Central memory CD8-positive, alpha-beta T cell (primary cell): ENCODE data around the gene CXCL13.
"Not testable (repeated sequence)": the region's sequence is repeated elsewhere in the genome, so short reads cannot be mapped to it uniquely, and the experiment has no call there.

ENCODE experiments used
- ATAC-seq: fragments of 150-1000 bp; cut with Tn5 transposase; replicated peaks from 2 replicates; pipeline ENCODE4 v1.10.0; 2022; ENCODE audit warnings: mild to moderate bottlenecking, moderate FRiP score, moderate number of reproducible peaks; ENCODE audit not compliant: poor library complexity, severe bottlenecking; ENCODE audit errors: extremely low read depth
- DNase-seq, 2 donors: peaks; one replicate each; pipeline ENCODE4 v3.0.0; 2021; ENCODE audit warnings: low spot score in 2 of 2
- H3K27ac Mint-ChIP-seq: one replicate; pipeline ENCODE4 v1.8.0; 2022; ENCODE audit warnings: low read depth, mild to moderate bottlenecking, moderate library complexity, mixed read lengths
- H3K27me3 Mint-ChIP-seq: one replicate; pipeline ENCODE4 v1.8.0; 2022; ENCODE audit warnings: mixed read lengths
- H3K36me3 Mint-ChIP-seq: one replicate; pipeline ENCODE4 v1.8.0; 2022; ENCODE audit warnings: mild to moderate bottlenecking, moderate library complexity, mixed read lengths; ENCODE audit not compliant: insufficient read depth
- H3K4me1 Mint-ChIP-seq: one replicate; pipeline ENCODE4 v1.8.0; 2022; ENCODE audit warnings: mixed read lengths
- H3K4me3 Mint-ChIP-seq: one replicate; pipeline ENCODE4 v1.8.0; 2022; ENCODE audit warnings: mild to moderate bottlenecking, moderate library complexity, mixed read lengths
- H3K9me3 Mint-ChIP-seq: one replicate; pipeline ENCODE4 v1.8.0; 2022; ENCODE audit warnings: mixed read lengths

CXCL13 gene

DNA sequence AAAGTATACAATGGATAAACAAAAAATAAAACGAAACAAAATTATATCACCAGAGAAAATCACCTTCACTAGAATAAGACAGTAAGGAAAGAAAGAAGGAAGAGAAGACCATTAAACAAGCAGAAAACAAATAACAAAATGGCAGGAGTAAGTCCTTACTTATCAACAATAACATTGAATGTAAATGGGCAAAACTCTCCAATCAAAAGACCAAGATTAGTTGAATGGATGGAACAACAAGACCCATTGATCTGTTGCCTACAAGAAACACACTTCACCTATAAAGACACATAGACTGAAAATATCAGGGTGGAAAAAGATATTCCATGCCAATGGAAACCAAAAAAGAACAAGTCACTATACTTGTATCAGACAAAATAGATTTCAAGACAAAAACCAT lies 38.4 kb downstream of the CXCL13 start:
- not testable (repeated sequence) for H3K4me3 Mint-ChIP-seq, ATAC-seq, DNase-seq, H3K4me1 Mint-ChIP-seq, H3K36me3 Mint-ChIP-seq, H3K27ac Mint-ChIP-seq
- Mint-ChIP-seq H3K9me3 (peaks cover 14% of the 10 kb centered on the region), H3K27me3 (peaks cover 18% of the 10 kb centered on the region)

- H3K27me3 Mint-ChIP-seq, result peaks cover 5% of the 10 kb centered on the region
- peaks cover 2% of the 10 kb centered on the region for H3K36me3 Mint-ChIP-seq
- H3K27ac Mint-ChIP-seq, result no peak overlapping the region
- ATAC-seq (no peak), DNase-seq (no peak)
- H3K4me1 Mint-ChIP-seq, result no peaks in the 10 kb centered on the region
- H3K9me3 Mint-ChIP-seq, result no peaks in the 10 kb centered on the region
- H3K4me3 Mint-ChIP-seq, result no peak overlapping the region
These were observed 45.2 kb downstream of the CXCL13 start for GRCh38 chr4:77650787-77651186.

- no peaks in the 10 kb centered on the region for H3K4me1 Mint-ChIP-seq
- H3K36me3 Mint-ChIP-seq, result peaks cover 3% of the 10 kb centered on the region
- peaks cover 12% of the 10 kb centered on the region for H3K27me3 Mint-ChIP-seq
- ATAC-seq, result no peak
- H3K4me3 Mint-ChIP-seq, result no peak overlapping the region
- no peaks in the 10 kb centered on the region for H3K9me3 Mint-ChIP-seq
- no peak overlapping the region for H3K27ac Mint-ChIP-seq
- no peak for DNase-seq
These were observed 46.2 kb downstream of the CXCL13 start for GRCh38 chr4:77651820-77652219.

- DNase-seq, result no peak
- no peak for ATAC-seq
- Mint-ChIP-seq H3K27me3 (peaks cover 18% of the 10 kb centered on the region), H3K36me3 (peaks cover 4% of the 10 kb centered on the region), H3K4me3 (no peak overlapping the region), H3K27ac (no peak overlapping the region), H3K4me1 (no peaks in the 10 kb centered on the region), H3K9me3 (no peaks in the 10 kb centered on the region)
These were observed 46.7 kb downstream of the CXCL13 start for GRCh38 chr4:77652237-77652897.

- Mint-ChIP-seq H3K4me1 (no peaks in the 10 kb centered on the region), H3K27ac (no peak overlapping the region), H3K4me3 (no peak overlapping the region), H3K36me3 (peaks cover 4% of the 10 kb centered on the region), H3K27me3 (peaks cover 24% of the 10 kb centered on the region), H3K9me3 (no peaks in the 10 kb centered on the region)
- ATAC-seq (no peak), DNase-seq (no peak)
These were observed 47.6 kb downstream of the CXCL13 start for GRCh38 chr4:77653162-77653758.

DNA sequence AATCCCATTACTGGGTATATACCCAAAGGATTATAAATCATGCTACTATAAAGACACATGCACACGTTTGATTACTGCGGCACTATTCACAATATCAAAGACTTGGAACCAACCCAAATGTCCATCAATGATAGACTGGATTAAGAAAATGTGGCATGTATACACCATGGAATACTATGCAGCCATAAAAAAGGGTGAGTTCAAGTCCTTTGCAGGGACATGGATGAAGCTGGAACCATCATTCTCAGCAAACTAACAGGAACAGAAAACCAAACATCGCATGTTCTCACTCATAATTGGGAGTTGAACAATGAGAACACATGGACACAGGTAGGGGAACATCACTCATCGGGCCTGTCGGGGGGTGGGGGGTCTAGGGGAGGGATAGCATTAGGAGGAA lies 54.7 kb downstream of the CXCL13 start:
- not testable (repeated sequence) for ATAC-seq, DNase-seq, H3K27ac Mint-ChIP-seq, H3K4me1 Mint-ChIP-seq, H3K9me3 Mint-ChIP-seq, H3K36me3 Mint-ChIP-seq, H3K4me3 Mint-ChIP-seq
- H3K27me3 Mint-ChIP-seq, result peaks cover 24% of the 10 kb centered on the region
